ENCODE measurements around the gene VWA7.

- TF ChIP-seq CTCF (IDR thresholded peaks at IDR 0.05) (no peak), ZFX (IDR thresholded peaks at IDR 0.05; ENCODE audit: borderline replicate concordance) (no peak)
These were observed 35.3 kb downstream of the VWA7 start for GRCh38 chr6:31741815-31742214.

Data from 22Rv1 (cell line).